ENCODE data around the gene SPINT2. TPM values are rescaled to one million over a fixed set of nuclear protein-coding genes. Genes with fewer than 3 reads are reported as not detected.

Gene SPINT2
- polyA plus RNA-seq, 1 donor from 2014 or later, result 236 TPM

DNA sequence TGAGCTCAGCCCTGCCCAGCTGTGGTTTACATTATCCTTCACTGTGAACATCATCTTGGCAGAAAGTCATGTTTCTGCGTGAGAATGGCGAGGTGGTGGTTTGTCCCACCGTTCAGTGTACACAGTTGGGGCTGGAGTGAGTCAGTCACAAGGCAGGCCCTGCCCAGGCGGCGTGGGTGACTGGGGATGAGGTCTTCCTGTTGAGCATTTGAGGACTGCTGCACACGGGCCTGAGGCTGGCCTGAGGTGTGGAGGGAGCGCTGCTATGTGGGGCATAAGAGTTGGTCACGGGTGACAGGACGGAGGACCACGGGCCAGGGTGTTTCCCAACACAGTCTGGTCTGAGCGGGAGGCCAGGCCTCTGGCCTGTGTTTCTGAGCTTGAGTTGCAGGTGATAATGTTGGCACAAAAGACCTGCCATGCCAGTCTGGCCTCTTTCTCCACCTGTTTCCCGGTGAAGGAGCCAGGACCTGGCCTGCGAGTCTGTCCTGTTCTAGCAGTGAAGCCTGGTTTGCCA lies 26.3 kb downstream of the SPINT2 start:
- H3K36me3 ChIP-seq (ENCODE audit: insufficient read depth, low read length), result peaks cover 12% of the 10 kb centered on the region
- no peak overlapping the region for H3K27ac ChIP-seq (ENCODE audit: low read length)
- no peak overlapping the region for H2AFZ ChIP-seq (ENCODE audit: low read depth, low read length)
- H3K9me3 ChIP-seq (ENCODE audit: low read length), result no peaks in the 10 kb centered on the region
- no peak overlapping the region for H3K4me2 ChIP-seq (ENCODE audit: low read length)
- no peaks in the 10 kb centered on the region for H3F3A ChIP-seq (ENCODE audit: insufficient read depth, low read length, poor library complexity, severe bottlenecking)
- TF ChIP-seq SMC3 (conservative IDR thresholded peaks at IDR 0.05; ENCODE audit: poor library complexity) (no peak), TAF1 (IDR thresholded peaks at IDR 0.05; ENCODE audit: low read depth) (no peak), POLR2AphosphoS5 (IDR thresholded peaks at IDR 0.05) (no peak), RAD21 (conservative IDR thresholded peaks at IDR 0.05) (no peak), CTCF (IDR thresholded peaks at IDR 0.05; ENCODE audit: poor library complexity, severe bottlenecking) (no peak), EP300 (conservative IDR thresholded peaks at IDR 0.05; ENCODE audit: poor library complexity, severe bottlenecking) (no peak), MXI1 (conservative IDR thresholded peaks at IDR 0.05; ENCODE audit: poor library complexity, severe bottlenecking) (no peak), REST (IDR thresholded peaks at IDR 0.05; ENCODE audit: borderline replicate concordance) (no peak), EZH2 (IDR thresholded peaks at IDR 0.05; ENCODE audit: borderline replicate concordance, insufficient read depth, low read length, poor library complexity, severe bottlenecking) (no peak)
- H3K9me2 ChIP-seq (ENCODE audit: insufficient read depth, low read length), result no peaks in the 10 kb centered on the region
- no peaks in the 10 kb centered on the region for H4K20me1 ChIP-seq (ENCODE audit: insufficient read depth)
- H3K79me2 ChIP-seq (replicated peaks; ENCODE audit: insufficient read depth, low read length), result no peaks in the 10 kb centered on the region
- H3K27me3 ChIP-seq (ENCODE audit: insufficient read depth, low read depth, low read length), result no peaks in the 10 kb centered on the region
- H3K9ac ChIP-seq (ENCODE audit: low read length), result no peak overlapping the region
- H3K4me3 ChIP-seq (ENCODE audit: low read length), result no peak overlapping the region

DNA sequence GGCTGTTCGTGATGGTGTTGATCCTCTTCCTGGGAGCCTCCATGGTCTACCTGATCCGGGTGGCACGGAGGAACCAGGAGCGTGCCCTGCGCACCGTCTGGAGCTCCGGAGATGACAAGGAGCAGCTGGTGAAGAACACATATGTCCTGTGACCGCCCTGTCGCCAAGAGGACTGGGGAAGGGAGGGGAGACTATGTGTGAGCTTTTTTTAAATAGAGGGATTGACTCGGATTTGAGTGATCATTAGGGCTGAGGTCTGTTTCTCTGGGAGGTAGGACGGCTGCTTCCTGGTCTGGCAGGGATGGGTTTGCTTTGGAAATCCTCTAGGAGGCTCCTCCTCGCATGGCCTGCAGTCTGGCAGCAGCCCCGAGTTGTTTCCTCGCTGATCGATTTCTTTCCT lies 27.5 kb downstream of the SPINT2 start:
- Histone ChIP-seq H3F3A (ENCODE audit: insufficient read depth, low read length, poor library complexity, severe bottlenecking) (no peaks in the 10 kb centered on the region), H2AFZ (ENCODE audit: low read depth, low read length) (no peak overlapping the region), H3K4me2 (ENCODE audit: low read length) (no peak overlapping the region), H4K20me1 (ENCODE audit: insufficient read depth) (no peaks in the 10 kb centered on the region), H3K27me3 (ENCODE audit: insufficient read depth, low read depth, low read length) (no peaks in the 10 kb centered on the region), H3K9me3 (ENCODE audit: low read length) (no peaks in the 10 kb centered on the region), H3K9me2 (ENCODE audit: insufficient read depth, low read length) (no peaks in the 10 kb centered on the region), H3K27ac (ENCODE audit: low read length) (no peak overlapping the region), H3K9ac (ENCODE audit: low read length) (no peak overlapping the region), H3K79me2 (replicated peaks; ENCODE audit: insufficient read depth, low read length) (no peaks in the 10 kb centered on the region), H3K36me3 (ENCODE audit: insufficient read depth, low read length) (peaks cover 12% of the 10 kb centered on the region), H3K4me3 (ENCODE audit: low read length) (no peak overlapping the region)
- TF ChIP-seq EP300 (conservative IDR thresholded peaks at IDR 0.05; ENCODE audit: poor library complexity, severe bottlenecking), result no peak
- TF ChIP-seq SMC3 (conservative IDR thresholded peaks at IDR 0.05; ENCODE audit: poor library complexity), result no peak
- no peak for TF ChIP-seq CTCF (IDR thresholded peaks at IDR 0.05; ENCODE audit: poor library complexity, severe bottlenecking)
- TF ChIP-seq REST (IDR thresholded peaks at IDR 0.05; ENCODE audit: borderline replicate concordance), result no peak
- no peak for TF ChIP-seq EZH2 (IDR thresholded peaks at IDR 0.05; ENCODE audit: borderline replicate concordance, insufficient read depth, low read length, poor library complexity, severe bottlenecking)
- TF ChIP-seq TAF1 (IDR thresholded peaks at IDR 0.05; ENCODE audit: low read depth), result no peak
- TF ChIP-seq RAD21 (conservative IDR thresholded peaks at IDR 0.05), result no peak
- TF ChIP-seq POLR2AphosphoS5 (IDR thresholded peaks at IDR 0.05), result no peak
- no peak for TF ChIP-seq MXI1 (conservative IDR thresholded peaks at IDR 0.05; ENCODE audit: poor library complexity, severe bottlenecking)
